K562 (cell line): Measurements from ENCODE around the gene NLRP9. TPM values are rescaled to one million over a fixed set of nuclear protein-coding genes. Genes with fewer than 3 reads are reported as not detected.
A peak's percentile ranks its signal among the peaks of the same experiment; 100 is the strongest.

Source experiments
- ARID4B ChIP-seq: sonication (generic); formaldehyde crosslinking; IDR thresholded peaks from 2 replicates; pipeline ENCODE4 v1.8.0; 2022; ENCODE audit warnings: mild to moderate bottlenecking, missing genetic modification reagents
- CEBPG ChIP-seq, 3 experiments: fragments of 200-800 bp in 1 of 3; sonication (Bioruptor generic) in 1 of 3; sonication (generic) in 1 of 3; formaldehyde crosslinking in 1 of 3; IDR thresholded peaks in 2 of 3; conservative IDR thresholded peaks in 1 of 3; 2 replicates each; pipeline versions ENCODE4 v1.6.1 to v1.8.0; 2016 to 2022; ENCODE audit warnings: missing compliant biosample characterization in 2 of 3, missing genetic modification characterization in 2 of 3, mild to moderate bottlenecking in 1 of 3, missing genetic modification reagents in 1 of 3
- E2F4 ChIP-seq: sonication (generic); formaldehyde crosslinking; IDR thresholded peaks from 2 replicates; pipeline ENCODE4 v1.8.0; 2022; ENCODE audit warnings: mild to moderate bottlenecking, low read depth, missing genetic modification reagents
- ETV5 ChIP-seq: sonication (generic); formaldehyde crosslinking; IDR thresholded peaks from 2 replicates; pipeline ENCODE4 v1.4.0; 2020; ENCODE audit warnings: low read depth, mild to moderate bottlenecking, missing genetic modification reagents
- FOXM1 ChIP-seq, 2 experiments: fragments of 450-650 bp in 1 of 2; sonication (generic) in 1 of 2; formaldehyde crosslinking in 1 of 2; IDR thresholded peaks; 2 replicates each; pipeline versions ENCODE4 v1.6.1 to v1.9.0; 2017 to 2022; ENCODE audit warnings: low read depth in 2 of 2, mild to moderate bottlenecking in 2 of 2, missing genetic modification reagents in 1 of 2, moderate library complexity in 1 of 2
- HBP1 ChIP-seq: fragments of 450-650 bp; formaldehyde crosslinking; IDR thresholded peaks from 2 replicates; pipeline ENCODE4 v1.4.0; 2022; ENCODE audit warnings: missing genetic modification characterization
- HDAC3 ChIP-seq: fragments of 450-650 bp; IDR thresholded peaks from 2 replicates; pipeline ENCODE4 v1.6.1; 2018; ENCODE audit warnings: borderline replicate concordance, mild to moderate bottlenecking, moderate library complexity; ENCODE audit not compliant: partially characterized antibody
- HMBOX1 ChIP-seq: sonication (generic); IDR thresholded peaks from 2 replicates; pipeline ENCODE4 v1.6.1; 2016
- LCOR ChIP-seq: sonication (generic); formaldehyde crosslinking; IDR thresholded peaks from 2 replicates; pipeline ENCODE4 v1.8.0; 2022; ENCODE audit warnings: mild to moderate bottlenecking, missing genetic modification reagents
- MTF1 ChIP-seq: fragments of 250-450 bp; sonication (Bioruptor Pico); IDR thresholded peaks from 2 replicates; pipeline ENCODE4 v1.9.0; 2021; ENCODE audit warnings: moderate library complexity, mild to moderate bottlenecking, inconsistent platforms, borderline replicate concordance
- PML ChIP-seq: IDR thresholded peaks from 2 replicates; pipeline ENCODE4 v1.6.1; 2012; ENCODE audit warnings: low read length, inconsistent platforms
- PTRF ChIP-seq: fragments of 450-650 bp; IDR thresholded peaks from 2 replicates; pipeline ENCODE4 v1.6.1; 2016; ENCODE audit warnings: mild to moderate bottlenecking, missing genetic modification characterization, missing compliant biosample characterization
- SAFB ChIP-seq: fragments of 200-400 bp; formaldehyde crosslinking; IDR thresholded peaks from 2 replicates; pipeline ENCODE4 v1.6.1; 2017; ENCODE audit warnings: low read depth, low read length, borderline replicate concordance
- SLC30A9 ChIP-seq: fragments of 250-450 bp; sonication (Bioruptor Pico); IDR thresholded peaks from 2 replicates; pipeline ENCODE4 v1.8.0; 2022; ENCODE audit warnings: mild to moderate bottlenecking, moderate library complexity
- SRSF9 ChIP-seq: fragments of 200-400 bp; formaldehyde crosslinking; IDR thresholded peaks from 2 replicates; pipeline ENCODE4 v1.6.1; 2017; ENCODE audit warnings: low read depth, low read length, borderline replicate concordance
- TCF3 ChIP-seq: sonication (generic); formaldehyde crosslinking; IDR thresholded peaks from 2 replicates; pipeline ENCODE4 v1.4.0; 2020; ENCODE audit warnings: mild to moderate bottlenecking, missing genetic modification reagents
- TCF7L2 ChIP-seq: fragments of 150-350 bp; IDR thresholded peaks from 2 replicates; pipeline ENCODE4 v1.6.1; 2016; ENCODE audit warnings: low read depth, mild to moderate bottlenecking, low read length, moderate library complexity
- ZNF639 ChIP-seq, 2 experiments: fragments of 200-800 bp in 1 of 2; sonication (Bioruptor generic) in 1 of 2; sonication (generic) in 1 of 2; formaldehyde crosslinking in 1 of 2; IDR thresholded peaks in 1 of 2; conservative IDR thresholded peaks in 1 of 2; 2 replicates each; pipeline versions ENCODE4 v1.5.0 to v1.6.1; 2016 to 2020; ENCODE audit warnings: missing compliant biosample characterization in 1 of 2, missing genetic modification characterization in 1 of 2, missing genetic modification reagents in 1 of 2
- polyA plus RNA-seq, 8 experiments: library from polyadenylated mRNA; depleted of rRNA in 4 of 8; stranded (reverse) in 5 of 8; unstranded in 3 of 8; fragments of >200 nt; fragmentation: Nextera tagmentation in 2 of 8; fragmentation: Illumina TruSeq in 1 of 8; extraction: Ambion mirVana in 2 of 8; extraction: Trizol in 1 of 8; gene quantifications; 2 replicates each; pipeline versions ENCODE4 v1.2.1 to v1.2.3, GENCODE V29; 2011 to 2014; ENCODE audit warnings: inconsistent platforms in 1 of 8, missing spikeins in 1 of 8
- total RNA-seq, 7 experiments: library from RNA; depleted of rRNA in 6 of 7; stranded (reverse); fragments of >200 nt in 6 of 7; fragmentation: Illumina TruSeq in 2 of 7; extraction: Trizol in 2 of 7; gene quantifications; 2 replicates each; pipeline versions ENCODE4 v1.2.1 to v1.2.3, GENCODE V29; 2011 to 2021; ENCODE audit warnings: low replicate concordance in 1 of 7

The NLRP9 gene
- total and polyA plus RNA-seq, 9 of the 15 experiments (the other 6 are each of a cell fraction or from before 2014, with no cell fraction given), result not detected

- TF ChIP-seq FOXM1 (IDR thresholded peaks at IDR 0.05; ENCODE audit: low read depth) (no peak), FOXM1 (CRISPR knock-in tag; IDR thresholded peaks at IDR 0.05; ENCODE audit: low read depth) (no peak), LCOR (CRISPR knock-in tag) (peak; percentile 39; the same call in 1 of the 2 replicates), PML (no peak; the same call in 1 of the 2 replicates), TCF7L2 (no peak), MTF1 (CRISPR knock-in tag) (no peak), CEBPG (CRISPR knock-in tag; IDR thresholded peaks at IDR 0.05) (no peak), CEBPG (tag; conservative IDR thresholded peaks at IDR 0.05 in 1 of 2, IDR thresholded peaks at IDR 0.05 in 1 of 2) (no peak), SAFB (no peak), HDAC3 (peak; percentile 30), TCF3 (CRISPR knock-in tag) (peak; percentile 81), ZNF639 (CRISPR knock-in tag; conservative IDR thresholded peaks at IDR 0.05 in 1 of 2, IDR thresholded peaks at IDR 0.05 in 1 of 2) (no peak), HBP1 (CRISPR knock-in tag) (no peak), PTRF (no peak), ARID4B (CRISPR knock-in tag) (no peak), SLC30A9 (CRISPR knock-in tag) (no peak), SRSF9 (no peak), E2F4 (CRISPR knock-in tag) (no peak), HMBOX1 (no peak), ETV5 (CRISPR knock-in tag) (peak; percentile 72)
These were observed 65.8 kb downstream of the NLRP9 start (continued) for GRCh38 chr19:55672418-55672817.
